CD4-positive, alpha-beta T cell (primary cell): Measurements from ENCODE around the gene UBR3. TPM values are rescaled to one million over a fixed set of nuclear protein-coding genes. Genes with fewer than 3 reads are reported as not detected.
"Not testable (repeated sequence)": the region's sequence is repeated elsewhere in the genome, so short reads cannot be mapped to it uniquely, and the experiment has no call there.

Experiments used
- ATAC-seq: fragments of 200-7000 bp; cut with Tn5 transposase; one replicate; pipeline ENCODE4 v1.10.0; 2022; ENCODE audit warnings: mild to moderate bottlenecking; ENCODE audit not compliant: poor library complexity
- CTCF ChIA-PET: fragments of 350-600 bp; sonication (Branson Sonifier 250); formaldehyde crosslinking; loops from one replicate; lab custom pipeline; 2021; ENCODE audit warnings: antibody characterized with exemption, inconsistent platforms; lab: Charles Lee
- POLR2A ChIA-PET: fragments of 350-600 bp; sonication (Branson Sonifier 250); formaldehyde crosslinking; loops from one replicate; lab custom pipeline; 2021; ENCODE audit warnings: antibody characterized with exemption, inconsistent platforms; lab: Charles Lee
- DNase-seq, 14 experiments: peaks; one replicate each; pipeline ENCODE4 v3.0.0-alpha.2; 2013 to 2020; ENCODE audit warnings: mixed read lengths in 2 of 14
- H3K27ac ChIP-seq, 2 donors: one replicate each; pipeline versions ENCODE4 v1.5.1 to v1.7.0; 2013; ENCODE audit warnings: low read length in 2 of 2, low read depth in 1 of 2, mild to moderate bottlenecking in 1 of 2
- H3K27me3 ChIP-seq, 2 experiments: 1 replicate in 1 of 2; 2 replicates in 1 of 2; pipeline versions ENCODE4 v1.6.1 to v1.7.0; 2013; ENCODE audit warnings: low read length in 2 of 2, control low read depth in 1 of 2, mild to moderate bottlenecking in 1 of 2, moderate library complexity in 1 of 2; ENCODE audit not compliant: insufficient read depth in 2 of 2, control insufficient read depth in 1 of 2
- H3K36me3 ChIP-seq: one replicate; pipeline ENCODE4 v1.6.1; 2013; ENCODE audit warnings: low read length, control low read depth; ENCODE audit not compliant: insufficient read depth
- H3K4me1 ChIP-seq: one replicate; pipeline ENCODE4 v1.6.1; 2013; ENCODE audit warnings: low read length, control low read depth; ENCODE audit not compliant: insufficient read depth
- H3K4me3 ChIP-seq: one replicate; pipeline ENCODE4 v1.5.1; 2013; ENCODE audit warnings: mild to moderate bottlenecking, low read length, moderate library complexity
- H3K9me3 ChIP-seq, 2 experiments: 1 replicate in 1 of 2; 2 replicates in 1 of 2; pipeline versions ENCODE4 v1.6.1 to v1.7.0; 2013; ENCODE audit warnings: low read length in 2 of 2, mild to moderate bottlenecking in 2 of 2, control low read depth in 1 of 2, moderate library complexity in 1 of 2; ENCODE audit not compliant: control insufficient read depth in 1 of 2, insufficient read depth in 1 of 2
- H3K27ac Mint-ChIP-seq: one replicate; pipeline ENCODE4 v1.8.0; 2020; ENCODE audit warnings: mixed read lengths
- H3K27me3 Mint-ChIP-seq: one replicate; pipeline ENCODE4 v1.8.0; 2021; ENCODE audit warnings: mixed read lengths
- H3K36me3 Mint-ChIP-seq: one replicate; pipeline ENCODE4 v1.8.0; 2021; ENCODE audit warnings: low read depth, mixed read lengths
- H3K4me1 Mint-ChIP-seq: one replicate; pipeline ENCODE4 v1.8.0; 2021; ENCODE audit warnings: low read depth, mixed read lengths
- H3K4me3 Mint-ChIP-seq: one replicate; pipeline ENCODE4 v1.8.0; 2020; ENCODE audit warnings: mild to moderate bottlenecking, mixed read lengths
- H3K9me3 Mint-ChIP-seq: one replicate; pipeline ENCODE4 v1.8.0; 2020; ENCODE audit warnings: mixed read lengths
- intact Hi-C, 2 experiments: fragments of 100-400 bp; cut with DNase I in 1 of 2; cut with micrococcal nuclease in 1 of 2; formaldehyde crosslinking; loops; one replicate each; pipeline versions ENCODE4 v1.15.1 to v1.9.0; 2023 to 2025; cut with DNase I, micrococcal nuclease
- total RNA-seq, 174 experiments: library from RNA in 2 of 174; stranded (reverse) in 2 of 174; gene quantifications; one replicate each; pipeline ENCODE4 v1.2.3 and lab custom pipeline; 2021 to 2026
- TF ChIP-seq, protein P1 (sequence below): fragments of 200-600 bp; IDR thresholded peaks from one replicate; pipeline ENCODE4 v1.8.0; 2022; ENCODE audit warnings: antibody characterized with exemption, mild to moderate bottlenecking

The UBR3 gene
- total RNA-seq, 2 experiments from 2014 or later = 32.1 to 35.2 TPM

DNA sequence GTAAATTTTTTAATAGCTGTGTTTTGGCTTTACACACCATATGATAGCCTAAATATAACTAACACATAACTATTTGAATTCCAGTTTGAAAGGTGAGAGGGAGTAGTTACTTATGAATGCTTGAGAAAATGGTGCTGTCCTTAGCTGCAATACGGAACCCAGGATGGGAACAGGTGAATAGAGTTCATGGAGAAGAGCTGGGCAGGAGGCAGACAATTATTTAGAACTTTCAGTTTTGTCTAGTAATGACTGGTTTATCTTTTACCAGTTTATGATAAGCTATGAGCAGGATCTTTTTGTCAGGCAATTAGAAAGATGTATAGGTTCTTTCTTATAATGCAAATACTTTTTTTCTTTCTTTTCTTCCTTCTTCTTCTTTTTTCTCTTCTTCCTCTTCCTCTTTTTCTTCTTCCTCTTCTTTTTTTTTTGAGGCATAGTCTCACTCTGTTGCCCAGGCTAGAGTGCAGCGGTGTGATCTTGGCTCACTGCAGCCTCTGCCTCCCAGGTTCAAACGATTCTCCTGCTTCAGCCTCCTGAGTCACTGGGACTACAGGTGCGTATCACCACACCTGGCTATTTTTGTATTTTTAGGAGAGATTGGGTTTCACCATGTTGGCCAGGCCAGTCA lies 25.9 kb downstream of the UBR3 start:
- intact Hi-C loops = no loop called here
- ChIA-PET CTCF (no interaction called here), POLR2A (no interaction called here)
- Mint-ChIP-seq H3K9me3 (no peaks in the 10 kb centered on the region), H3K4me1 (peaks cover 44% of the 10 kb centered on the region), H3K27ac (no peak overlapping the region), H3K4me3 (no peak overlapping the region), H3K27me3 (no peaks in the 10 kb centered on the region), H3K36me3 (peaks cover 44% of the 10 kb centered on the region)
- TF ChIP-seq, protein P1, sequence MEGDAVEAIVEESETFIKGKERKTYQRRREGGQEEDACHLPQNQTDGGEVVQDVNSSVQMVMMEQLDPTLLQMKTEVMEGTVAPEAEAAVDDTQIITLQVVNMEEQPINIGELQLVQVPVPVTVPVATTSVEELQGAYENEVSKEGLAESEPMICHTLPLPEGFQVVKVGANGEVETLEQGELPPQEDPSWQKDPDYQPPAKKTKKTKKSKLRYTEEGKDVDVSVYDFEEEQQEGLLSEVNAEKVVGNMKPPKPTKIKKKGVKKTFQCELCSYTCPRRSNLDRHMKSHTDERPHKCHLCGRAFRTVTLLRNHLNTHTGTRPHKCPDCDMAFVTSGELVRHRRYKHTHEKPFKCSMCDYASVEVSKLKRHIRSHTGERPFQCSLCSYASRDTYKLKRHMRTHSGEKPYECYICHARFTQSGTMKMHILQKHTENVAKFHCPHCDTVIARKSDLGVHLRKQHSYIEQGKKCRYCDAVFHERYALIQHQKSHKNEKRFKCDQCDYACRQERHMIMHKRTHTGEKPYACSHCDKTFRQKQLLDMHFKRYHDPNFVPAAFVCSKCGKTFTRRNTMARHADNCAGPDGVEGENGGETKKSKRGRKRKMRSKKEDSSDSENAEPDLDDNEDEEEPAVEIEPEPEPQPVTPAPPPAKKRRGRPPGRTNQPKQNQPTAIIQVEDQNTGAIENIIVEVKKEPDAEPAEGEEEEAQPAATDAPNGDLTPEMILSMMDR = no peak
- ATAC-seq (no peak), DNase-seq (no peak)
- H3K4me3 ChIP-seq = no peak overlapping the region
- no peaks in the 10 kb centered on the region for H3K27me3 ChIP-seq
- peaks cover 9% of the 10 kb centered on the region for H3K4me1 ChIP-seq
- H3K9me3 ChIP-seq = peaks cover 0 to 10% of the 10 kb centered on the region in 2 experiments
- H3K36me3 ChIP-seq = peaks cover 3% of the 10 kb centered on the region
- no peak overlapping the region for H3K27ac ChIP-seq

DNA sequence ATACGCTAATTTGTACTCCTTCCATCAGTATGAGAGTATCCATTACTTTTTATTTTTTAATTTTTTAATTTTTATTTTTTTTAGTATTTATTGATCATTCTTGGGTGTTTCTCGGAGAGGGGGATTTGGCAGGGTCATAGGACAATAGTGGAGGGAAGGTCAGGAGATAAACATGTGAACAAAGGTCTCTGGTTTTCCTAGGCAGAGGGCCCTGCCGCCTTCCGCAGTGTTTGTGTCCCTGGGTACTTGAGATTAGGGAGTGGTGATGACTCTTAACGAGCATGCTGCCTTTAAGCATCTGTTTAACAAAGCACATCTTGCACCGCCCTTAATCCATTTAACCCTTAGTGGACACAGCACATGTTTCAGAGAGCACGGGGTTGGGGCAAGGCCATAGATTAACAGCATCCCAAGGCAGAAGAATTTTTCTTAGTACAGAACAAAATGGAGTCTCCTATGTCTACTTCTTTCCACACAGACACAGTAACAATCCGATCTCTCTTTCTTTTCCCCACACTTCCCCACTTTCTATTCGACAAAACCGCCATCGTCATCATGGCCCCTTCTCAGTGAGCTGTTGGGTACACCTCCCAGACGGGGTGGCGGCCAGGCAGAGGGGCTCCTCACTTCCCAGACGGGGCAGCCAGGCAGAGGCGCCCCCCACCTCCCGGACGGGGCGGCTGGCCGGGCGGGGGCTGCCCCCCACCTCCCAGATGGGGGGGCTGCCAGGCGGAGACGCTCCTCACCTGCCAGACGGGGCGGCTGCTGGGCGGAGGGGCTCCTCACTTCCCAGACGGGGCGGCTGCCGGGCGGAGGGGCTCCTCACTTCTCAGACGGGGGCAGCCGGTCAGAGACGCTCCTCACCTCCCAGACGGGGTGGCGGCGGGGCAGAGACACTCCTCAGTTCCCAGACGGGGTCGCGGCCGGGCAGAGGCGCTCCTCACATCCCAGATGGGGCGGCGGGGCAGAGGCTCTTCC lies 28.3 kb downstream of the UBR3 start:
- DNase-seq, H3K36me3 ChIP-seq, H3K9me3 Mint-ChIP-seq, intact Hi-C loops, H3K27ac Mint-ChIP-seq, H3K4me3 Mint-ChIP-seq, POLR2A ChIA-PET, H3K27me3 Mint-ChIP-seq, ATAC-seq, H3K27me3 ChIP-seq, H3K4me3 ChIP-seq, H3K27ac ChIP-seq, H3K4me1 ChIP-seq, CTCF ChIA-PET: not testable (repeated sequence)
- Mint-ChIP-seq H3K4me1 (peaks cover 28% of the 10 kb centered on the region), H3K36me3 (peaks cover 32% of the 10 kb centered on the region)
- H3K9me3 ChIP-seq = peaks cover 0 to 10% of the 10 kb centered on the region in 2 experiments

DNA sequence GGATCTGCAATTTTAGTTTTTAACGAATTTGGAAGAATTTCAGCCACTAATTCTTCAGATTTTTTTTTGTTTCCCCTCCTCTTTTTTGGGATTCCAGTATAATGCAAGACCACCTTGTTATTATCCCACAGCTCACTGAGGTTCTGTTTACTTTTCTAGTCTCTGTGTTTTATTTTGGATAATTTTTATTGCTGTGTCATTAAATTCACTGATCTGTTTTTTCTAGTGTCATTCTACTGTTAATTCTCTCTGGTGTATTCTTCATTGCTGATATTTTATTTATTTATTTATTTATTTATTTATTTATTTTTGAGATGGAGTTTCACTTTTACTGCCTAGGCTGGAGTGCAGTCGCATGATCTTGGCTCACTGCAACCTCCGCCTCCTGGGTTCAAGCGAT lies 32.2 kb downstream of the UBR3 start:
- H3K4me3 Mint-ChIP-seq = no peak overlapping the region
- H3K27me3 Mint-ChIP-seq = no peaks in the 10 kb centered on the region
- CTCF ChIA-PET = no interaction called here

More for the DNA sequence above, 32.2 kb downstream of the UBR3 start:
- Histone ChIP-seq H3K27ac (no peak overlapping the region), H3K9me3 (peaks cover 0 to 10% of the 10 kb centered on the region in 2 experiments), H3K27me3 (no peaks in the 10 kb centered on the region), H3K36me3 (peaks cover 4% of the 10 kb centered on the region), H3K4me1 (no peaks in the 10 kb centered on the region), H3K4me3 (no peak overlapping the region)
- ATAC-seq (no peak), DNase-seq (no peak)
- H3K27ac Mint-ChIP-seq = no peak overlapping the region
- TF ChIP-seq, protein P1 = no peak
- intact Hi-C loops = no loop called here
- peaks cover 29% of the 10 kb centered on the region for H3K4me1 Mint-ChIP-seq
- peaks cover 19% of the 10 kb centered on the region for H3K36me3 Mint-ChIP-seq
- POLR2A ChIA-PET = no interaction called here
- no peaks in the 10 kb centered on the region for H3K9me3 Mint-ChIP-seq
